C1 segment of cervical spinal cord (tissue), 14 donors: Measurements from ENCODE around the gene LRBA.
A peak's percentile ranks its signal among the peaks of the same experiment; 100 is the strongest.

Experiments
- DNase-seq, 14 donors: peaks; one replicate each; lab custom pipeline; 2025; lab: John Stamatoyannopoulos, UW

The LRBA gene

DNA sequence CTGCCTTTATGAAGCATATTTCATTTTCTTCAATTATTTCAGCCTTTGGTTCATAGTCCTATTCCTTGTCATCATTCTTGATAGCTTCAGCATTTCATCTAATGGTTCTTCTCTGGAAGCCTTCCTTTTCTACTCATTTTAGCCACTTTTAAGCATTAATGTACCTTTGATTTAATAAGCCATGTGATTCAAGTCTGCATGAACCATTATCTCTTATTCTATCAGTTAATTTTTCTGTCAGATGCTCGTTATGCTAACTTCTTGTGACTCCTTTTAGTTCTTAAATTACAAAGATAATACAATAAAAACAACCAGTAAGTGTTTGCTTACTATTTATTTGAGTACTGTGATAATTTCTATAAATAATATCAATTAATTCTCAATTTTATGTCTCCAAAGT is 643.2 kb downstream of the LRBA start:
- DNase-seq: no peak

DNA sequence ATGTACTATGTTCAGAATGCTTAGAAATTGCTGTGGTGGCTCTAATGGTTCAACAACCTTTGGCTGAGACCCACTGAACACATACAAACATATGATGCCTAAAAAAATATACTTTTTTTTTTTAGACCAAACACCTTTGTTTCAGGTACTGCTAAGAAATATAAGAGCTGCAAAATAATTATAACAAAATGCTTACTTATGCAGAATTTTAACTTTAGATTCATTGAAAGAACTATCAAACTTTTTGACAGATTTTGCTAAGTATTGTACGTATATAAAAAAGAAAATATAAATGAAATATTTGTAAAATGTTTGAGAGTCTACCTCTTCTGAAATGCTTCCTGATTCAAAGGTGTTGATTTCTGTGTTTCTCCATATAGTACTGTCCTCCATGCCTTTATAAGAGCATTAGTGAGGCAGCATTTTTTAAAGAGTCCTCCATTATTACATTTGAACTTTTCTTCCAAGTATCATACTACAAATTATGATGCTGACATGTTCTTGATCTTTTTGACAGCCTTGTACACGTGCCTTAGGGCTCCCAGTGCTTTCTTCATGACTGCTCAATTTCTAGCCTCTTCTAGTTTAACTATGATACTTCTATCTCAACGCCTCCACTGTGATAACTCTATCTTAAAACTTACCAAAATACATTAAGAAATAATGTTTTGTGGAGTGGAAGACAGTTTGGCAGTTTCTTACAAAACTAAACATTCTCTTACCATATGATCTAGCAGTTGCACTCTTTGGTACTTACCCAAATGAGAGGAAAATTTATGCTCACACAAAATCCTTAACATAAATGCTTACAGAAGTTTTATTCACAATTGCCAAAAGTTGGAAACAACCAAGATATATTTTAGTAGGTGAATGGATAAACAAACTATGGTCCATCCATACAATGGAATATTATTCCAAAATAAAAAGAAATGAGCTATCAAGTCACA is 645.4 kb downstream of the LRBA start:
- no peak for DNase-seq

DNA sequence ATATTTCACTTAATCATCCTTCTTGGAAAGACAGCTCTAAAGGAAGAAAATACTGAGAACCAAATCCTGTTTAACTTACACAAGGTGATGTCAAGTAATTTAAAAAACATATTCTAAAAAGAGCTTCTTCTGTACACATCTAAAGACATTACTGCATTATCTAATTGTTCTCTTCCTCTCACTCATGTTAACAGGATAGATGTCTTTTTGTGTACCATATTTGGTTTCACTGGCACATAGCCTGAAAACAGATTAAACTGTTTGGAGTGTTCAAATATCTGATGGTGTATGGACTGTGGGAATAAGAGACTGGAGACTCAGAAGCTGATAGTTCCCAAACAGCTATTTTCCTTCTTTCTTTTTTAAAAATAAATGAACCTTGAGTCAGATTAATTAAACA is 646.4 kb downstream of the LRBA start:
- peak in 1 of 14 donors; percentile 16 for DNase-seq

DNA sequence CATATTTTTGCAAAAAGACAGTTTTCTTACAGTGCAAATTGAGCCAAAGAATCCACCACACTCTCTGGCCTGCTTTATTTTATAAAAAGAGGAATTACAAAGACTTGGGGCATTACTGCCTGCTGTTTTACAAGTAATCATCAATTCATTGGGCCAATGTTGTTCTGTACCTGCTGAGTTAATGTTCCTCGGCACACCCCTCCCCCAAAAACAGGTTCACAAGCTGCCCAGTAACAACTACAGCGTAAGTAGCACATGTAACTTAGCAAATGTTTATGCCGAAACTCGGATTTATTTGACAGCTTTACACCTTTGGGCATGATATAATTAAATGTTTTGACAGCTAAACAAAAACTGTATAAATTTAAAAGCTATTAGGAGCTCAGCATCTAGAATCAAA is 647.8 kb downstream of the LRBA start:
- no peak for DNase-seq

DNA sequence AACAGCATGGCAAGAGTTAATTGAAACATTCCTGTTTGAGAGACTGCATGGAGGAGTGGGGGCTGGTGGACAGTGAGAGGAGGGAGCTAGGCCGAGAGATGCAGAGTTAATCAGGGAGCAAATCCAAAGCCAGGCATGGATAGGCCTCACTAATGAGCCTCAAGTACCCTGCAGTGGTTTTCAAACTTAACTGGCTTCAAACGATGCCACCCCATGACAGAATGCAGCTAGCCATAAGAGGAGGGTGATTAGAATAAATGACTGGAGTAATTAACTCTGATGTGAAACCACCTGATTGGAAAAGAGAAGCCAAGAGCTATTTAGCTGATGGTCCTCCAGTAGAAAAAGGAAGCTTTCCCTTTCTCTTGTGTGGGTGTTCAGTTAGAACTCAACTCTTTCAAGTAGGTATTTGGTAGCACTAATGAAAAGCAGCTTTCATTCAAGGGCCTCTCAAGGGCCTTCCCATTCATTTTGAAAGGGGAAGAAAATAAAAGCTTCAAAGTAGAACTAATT is 648.5 kb downstream of the LRBA start:
- DNase-seq: peak in 1 of 14 donors; percentile 0

DNA sequence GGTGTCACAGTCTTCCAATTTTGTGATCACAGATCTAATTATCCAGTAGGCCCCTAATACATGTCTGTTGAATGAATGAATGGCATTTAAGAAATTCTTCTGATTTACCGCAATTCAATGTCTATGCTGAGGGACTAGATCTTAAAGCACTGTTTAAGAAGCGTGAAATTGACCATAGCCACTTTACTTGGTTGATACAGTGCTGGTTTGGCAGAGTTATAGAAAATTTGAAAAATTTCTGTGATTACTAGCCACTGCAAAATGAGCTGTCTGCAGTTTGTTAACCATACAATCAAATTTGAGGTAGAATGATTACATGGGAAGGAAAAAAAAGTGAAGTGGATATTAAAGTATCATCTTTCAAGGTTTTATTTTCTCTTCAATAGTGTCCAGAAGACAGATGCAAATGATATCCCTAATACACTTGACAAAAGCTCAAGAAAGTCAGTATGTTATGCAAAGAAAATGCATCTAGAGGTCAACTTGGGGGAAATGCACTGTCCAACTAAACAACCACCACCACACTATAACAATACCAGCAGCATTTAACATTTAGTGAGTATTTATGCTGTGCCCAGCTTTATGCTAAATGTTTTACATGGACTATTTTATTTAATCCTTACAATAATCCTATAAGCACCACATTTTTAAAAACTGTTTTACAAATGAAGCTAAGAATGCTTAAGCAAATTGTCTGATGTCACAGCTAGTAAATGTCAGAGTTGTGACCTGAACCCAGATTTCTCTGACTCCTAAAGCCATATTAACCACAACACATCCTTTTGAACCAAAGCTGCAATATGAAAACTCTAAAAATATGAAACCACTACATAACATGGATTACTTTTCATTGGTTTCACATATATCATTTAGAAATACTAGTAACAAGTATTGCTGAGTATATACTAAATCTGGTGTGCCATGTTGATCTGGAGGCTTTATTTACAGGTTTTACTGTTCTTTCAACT is 651.1 kb downstream of the LRBA start:
- no peak for DNase-seq

DNA sequence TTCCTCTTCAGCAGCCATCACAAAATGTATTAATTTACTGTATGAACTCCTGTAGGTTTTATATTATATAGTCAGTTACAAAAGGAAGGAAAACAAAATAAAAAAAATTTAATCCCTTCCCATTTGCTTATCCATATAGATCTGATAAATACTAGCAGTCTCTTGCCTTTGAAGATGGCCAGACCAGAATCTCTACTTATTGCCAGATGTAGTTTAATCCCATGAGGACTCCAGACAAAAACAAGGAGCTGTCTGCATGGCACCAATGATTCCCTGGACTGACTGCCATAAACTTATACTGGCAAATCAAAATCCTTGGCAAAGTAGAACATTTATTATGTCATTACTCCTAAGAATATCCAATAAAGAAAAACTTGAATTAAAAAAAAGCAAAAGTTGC is 656.4 kb downstream of the LRBA start:
- no peak for DNase-seq

DNA sequence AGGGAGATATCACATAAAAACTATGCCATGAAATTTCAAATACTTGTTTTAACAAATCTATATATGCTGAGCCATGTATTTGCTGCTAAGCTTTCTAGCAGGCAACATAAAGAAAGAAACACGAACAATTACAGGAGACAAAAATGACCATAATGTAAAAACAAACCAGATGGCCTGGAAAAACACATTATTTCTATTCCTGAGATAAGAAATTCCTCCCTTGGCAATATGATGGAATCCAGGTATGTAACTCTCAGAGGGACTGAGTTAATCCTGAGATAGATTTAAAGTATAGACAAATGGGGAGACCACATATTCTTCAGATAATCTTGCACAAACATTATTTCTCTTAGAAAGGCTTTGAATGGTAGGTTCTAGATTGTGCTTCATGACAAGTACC is 657.3 kb downstream of the LRBA start:
- DNase-seq: no peak

DNA sequence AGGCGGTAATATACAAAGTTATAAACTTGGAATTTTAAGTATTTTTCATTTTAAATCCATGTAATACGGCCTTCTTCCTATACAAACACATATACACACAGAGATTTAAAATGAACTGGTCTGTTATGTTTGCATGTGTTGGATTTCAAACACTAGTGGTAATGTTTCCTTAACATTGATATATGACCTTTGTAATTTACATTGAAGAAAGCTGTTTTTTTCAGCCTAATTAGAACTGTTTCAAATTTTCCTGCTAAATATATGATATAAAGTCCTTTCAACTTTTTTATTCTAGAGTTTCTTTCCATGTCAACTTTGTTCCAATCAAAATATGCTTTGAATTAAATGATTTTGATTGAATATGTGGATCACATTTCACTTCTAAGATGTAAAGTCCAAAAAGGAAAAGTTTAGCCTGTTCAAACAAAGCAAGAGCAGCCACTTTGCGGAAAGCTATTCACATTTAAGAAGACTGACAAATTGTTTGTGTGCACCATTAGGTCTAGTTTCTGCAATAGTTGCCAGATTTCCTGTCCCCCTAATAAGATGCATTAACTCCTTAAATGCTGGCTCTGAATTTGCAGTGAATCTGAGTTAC is 659.1 kb downstream of the LRBA start:
- no peak for DNase-seq

DNA sequence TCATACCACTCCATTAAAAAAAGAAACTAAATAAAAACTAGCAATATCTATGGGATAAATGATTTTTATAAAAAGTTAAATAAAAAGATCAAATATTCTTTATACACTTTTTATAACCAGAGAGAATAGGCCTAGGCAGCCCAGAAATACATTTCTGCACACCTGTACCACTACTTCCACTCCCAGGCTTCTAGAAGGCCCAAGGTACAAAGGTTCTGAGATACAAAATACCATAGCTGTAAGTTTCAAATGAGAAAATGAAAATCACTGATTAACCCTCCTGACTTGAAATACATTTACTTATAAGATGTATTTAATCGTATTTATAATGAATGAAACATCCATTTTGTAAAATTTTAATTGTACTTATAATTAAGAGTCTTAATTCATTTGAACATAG is 659.7 kb downstream of the LRBA start:
- DNase-seq: no peak

DNA sequence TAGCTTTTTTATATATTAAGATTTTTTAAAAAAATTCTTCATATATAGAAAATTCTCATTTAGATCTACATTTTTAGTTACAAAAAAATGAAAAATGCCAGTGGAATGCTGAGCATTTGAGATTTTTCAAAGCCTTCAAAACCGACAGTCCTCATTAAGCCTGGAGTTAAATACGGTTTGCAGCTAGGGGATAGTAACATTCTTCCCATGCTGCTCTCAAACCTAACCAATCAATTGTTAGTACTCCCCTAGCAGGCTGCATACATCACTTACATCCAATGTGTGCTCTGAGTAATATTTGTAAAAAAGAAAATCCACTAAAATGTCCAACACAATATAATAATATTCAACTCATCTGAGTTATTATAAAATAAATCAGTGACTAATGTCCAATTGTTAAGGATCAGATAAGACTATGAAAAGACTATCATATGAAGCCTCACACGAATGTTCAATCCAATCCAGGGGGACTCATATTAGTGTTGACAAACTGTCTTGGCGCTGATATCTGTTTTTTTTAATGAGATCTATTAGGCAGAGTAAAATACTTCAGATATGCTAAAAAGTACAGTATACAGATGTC is 660.8 kb downstream of the LRBA start:
- DNase-seq: no peak

DNA sequence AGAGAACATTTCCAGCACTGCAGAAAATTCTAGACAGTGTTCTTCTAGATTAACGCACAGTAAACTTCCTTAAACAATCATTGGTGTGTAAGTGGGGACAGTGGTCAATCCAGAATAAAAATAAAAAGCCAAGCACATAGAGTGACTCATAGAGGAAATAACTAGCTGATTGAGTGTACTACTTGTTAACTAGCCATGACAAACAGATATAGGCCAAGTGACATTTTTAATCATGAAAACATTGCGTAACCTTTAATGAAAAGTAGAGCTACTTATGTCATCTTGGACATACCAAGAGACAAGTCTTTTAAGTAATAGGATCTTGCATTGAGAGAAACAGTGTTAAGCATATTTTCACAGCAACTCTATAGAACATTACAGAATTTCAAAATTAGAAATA is 667.0 kb downstream of the LRBA start:
- no peak for DNase-seq

DNA sequence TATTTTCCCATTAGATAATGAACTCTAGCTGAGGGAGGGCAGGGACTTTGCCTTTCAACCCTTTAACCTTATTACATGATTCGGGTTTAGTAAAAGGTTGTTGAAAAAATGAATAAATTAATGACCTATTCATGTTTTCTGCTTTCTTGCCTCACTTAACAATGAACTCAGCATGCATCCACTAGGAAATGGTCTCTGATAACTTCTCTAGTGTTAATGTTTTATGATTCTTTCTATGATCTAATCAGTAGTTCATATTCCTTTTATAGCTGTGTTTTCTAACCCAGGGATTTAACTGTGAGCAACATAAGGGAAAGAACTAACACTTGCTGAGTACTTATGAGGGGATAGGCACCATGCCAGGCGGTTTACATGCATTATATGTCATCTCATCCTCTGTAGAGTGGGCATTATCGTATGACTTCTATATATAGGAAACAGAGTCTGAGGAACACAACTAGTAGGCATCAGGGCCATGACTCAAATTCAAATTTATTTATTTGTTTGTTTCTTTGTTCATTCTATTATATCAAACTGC is 669.8 kb downstream of the LRBA start:
- DNase-seq: no peak

DNA sequence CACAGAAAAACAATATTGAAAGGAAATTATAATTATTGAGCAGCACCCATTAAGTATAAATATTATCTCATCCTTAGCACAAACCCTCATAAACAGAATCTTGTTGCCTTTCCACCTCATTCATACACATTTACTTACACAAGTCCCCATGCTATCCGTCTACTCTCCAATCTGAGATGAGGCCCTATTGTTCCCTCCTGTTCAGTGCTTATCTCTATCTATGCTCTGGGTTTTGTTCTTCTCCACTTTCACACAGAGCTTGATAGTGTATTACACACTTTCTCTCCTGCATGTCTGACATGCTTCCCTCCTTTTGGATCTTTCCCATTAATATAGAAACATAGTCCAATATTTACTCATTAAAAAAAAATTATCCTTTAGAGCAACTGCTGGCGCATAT is 671.3 kb downstream of the LRBA start:
- no peak for DNase-seq

DNA sequence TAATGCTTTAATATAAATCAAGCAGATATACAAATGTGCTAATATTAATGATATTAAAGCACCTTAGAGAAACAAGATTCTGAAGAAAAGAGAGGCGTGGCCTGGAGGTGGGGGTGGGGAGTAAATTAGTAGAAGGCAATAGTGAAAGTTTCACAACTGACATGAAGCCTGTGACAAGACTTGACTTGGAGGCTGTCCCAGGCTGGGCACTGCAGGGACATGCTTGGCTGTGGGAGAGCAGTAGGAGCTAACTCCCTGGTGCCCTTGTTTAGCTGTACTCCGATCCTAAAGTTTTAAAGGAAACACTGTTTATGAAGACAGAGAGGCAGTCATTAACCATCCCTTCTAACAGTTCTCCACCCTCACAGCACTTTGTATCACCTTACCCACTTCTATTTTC is 672.1 kb downstream of the LRBA start:
- DNase-seq: peak in 5 of 14 donors; percentile 1 to 10 (median 9)

DNA sequence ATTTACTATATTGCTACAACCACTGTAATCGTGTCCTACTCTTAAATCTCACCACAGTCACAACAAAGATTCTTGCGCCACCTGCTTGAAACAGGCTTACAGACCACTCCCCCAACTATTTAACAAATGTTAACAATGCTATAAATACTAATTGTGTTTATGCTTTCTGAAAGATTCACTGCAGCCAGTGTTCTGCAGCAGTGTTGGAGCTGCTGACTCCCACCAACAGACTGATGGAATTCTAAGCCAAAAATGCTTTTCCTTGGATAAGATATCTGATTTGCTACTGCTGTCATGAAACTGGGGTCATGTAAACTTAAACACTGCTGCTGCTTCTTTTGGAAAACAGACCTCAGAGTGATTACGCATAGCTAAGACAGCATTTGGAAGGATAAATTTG is 677.4 kb downstream of the LRBA start:
- no peak for DNase-seq

DNA sequence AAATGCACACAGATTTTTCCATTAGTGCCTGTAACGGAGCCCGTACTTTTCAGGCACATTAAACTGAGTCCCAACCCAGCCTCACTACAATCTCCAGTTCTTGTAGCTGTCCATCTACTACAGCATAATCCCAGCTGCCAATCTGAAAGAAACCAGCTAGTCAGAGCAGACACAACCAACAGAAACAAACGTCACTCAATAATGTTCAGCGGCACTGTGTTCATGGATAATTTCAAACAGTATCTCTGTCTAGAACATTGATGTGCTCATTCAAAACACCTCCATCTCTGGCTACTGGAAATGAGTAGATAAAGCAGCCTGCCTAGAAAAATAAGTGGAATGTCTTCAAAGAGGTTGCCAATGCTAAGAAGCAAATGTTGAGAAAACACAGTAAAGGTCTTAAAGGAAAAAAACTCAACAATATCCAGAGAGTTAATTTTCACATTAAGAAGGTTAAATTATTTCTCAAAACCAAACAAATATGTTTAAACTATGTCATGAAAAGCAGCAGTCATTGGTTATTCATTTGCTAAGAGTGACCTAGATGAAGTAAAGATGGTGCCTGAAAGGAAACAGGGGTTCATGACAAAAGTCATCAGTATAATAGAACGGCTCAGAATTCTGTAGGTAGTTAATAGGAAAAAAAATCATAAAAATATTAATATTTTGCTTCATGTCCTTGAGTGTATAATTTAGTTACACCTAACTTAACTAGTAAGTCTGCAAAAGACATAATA is 678.2 kb downstream of the LRBA start:
- no peak for DNase-seq

DNA sequence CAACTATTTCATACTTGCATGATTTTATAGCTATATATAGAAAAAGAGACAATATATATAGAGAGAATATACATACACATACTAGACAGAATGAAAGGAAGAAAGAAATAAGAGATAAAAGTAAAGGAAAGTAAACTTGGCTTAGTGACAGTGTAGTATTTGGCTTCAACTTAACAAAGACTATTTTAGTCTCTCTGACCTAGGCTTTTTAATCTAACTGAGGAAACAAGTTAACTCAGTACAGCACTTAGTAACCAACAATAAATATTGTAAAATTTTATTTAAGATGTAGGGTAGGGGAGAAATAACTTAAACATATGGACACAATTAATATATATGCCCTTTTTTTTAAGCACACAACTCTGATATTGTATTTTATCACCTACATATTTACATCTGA is 682.1 kb downstream of the LRBA start:
- DNase-seq: no peak

DNA sequence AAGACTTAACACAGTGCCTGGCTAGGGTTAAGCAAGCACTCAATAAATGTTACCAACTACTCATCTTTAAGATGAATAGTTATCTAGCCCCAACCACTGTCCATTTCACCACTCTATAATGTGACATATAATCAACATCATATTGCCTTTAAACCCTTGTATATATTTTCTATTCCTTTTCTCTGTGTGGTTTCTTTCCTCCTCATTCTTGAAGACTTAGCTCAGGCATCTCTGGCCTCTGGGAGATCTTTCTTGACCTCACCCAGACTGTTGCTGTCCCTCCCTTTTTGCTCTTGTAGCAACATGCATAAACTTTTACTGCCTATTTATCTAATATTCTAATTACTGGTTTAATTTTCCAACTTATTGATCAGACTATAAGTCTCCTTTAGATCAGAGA is 683.0 kb downstream of the LRBA start:
- no peak for DNase-seq

DNA sequence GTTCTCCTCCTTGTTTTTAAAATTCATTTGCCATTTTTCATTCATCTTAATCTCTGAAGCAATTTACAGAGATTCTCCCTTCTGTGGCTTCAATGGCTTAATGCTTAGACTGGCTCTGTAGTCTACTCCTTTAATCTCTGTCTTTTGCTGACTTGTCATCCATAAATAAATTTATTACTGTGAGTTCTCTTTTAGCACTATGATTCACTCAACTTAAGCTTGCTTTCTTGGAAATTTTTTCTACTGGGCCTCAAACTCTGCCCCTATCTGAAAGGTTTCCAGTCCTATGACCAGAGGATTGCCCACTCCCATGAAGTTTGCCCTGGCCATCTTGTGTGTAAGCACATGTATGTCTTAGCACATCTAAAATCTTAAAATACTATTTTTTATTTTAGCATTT is 685.7 kb downstream of the LRBA start:
- DNase-seq: no peak
